Uterus (tissue), 2 donors: ENCODE results near the gene FGF21.

Experiments
- CTCF ChIP-seq, 4 experiments: fragments of 200-600 bp in 2 of 4; fragments of 450-650 bp in 2 of 4; sonication (generic) in 2 of 4; IDR thresholded peaks; one replicate each; pipeline ENCODE4 v1.5.1; 2016 to 2019; ENCODE audit warnings: antibody characterized with exemption in 4 of 4, mild to moderate bottlenecking in 2 of 4, moderate library complexity in 1 of 4
- POLR2A ChIP-seq, 2 donors: fragments of 450-650 bp; IDR thresholded peaks; one replicate each; pipeline ENCODE4 v1.6.1; 2016; ENCODE audit warnings: antibody characterized with exemption in 2 of 2, mild to moderate bottlenecking in 1 of 2, moderate library complexity in 1 of 2

DNA sequence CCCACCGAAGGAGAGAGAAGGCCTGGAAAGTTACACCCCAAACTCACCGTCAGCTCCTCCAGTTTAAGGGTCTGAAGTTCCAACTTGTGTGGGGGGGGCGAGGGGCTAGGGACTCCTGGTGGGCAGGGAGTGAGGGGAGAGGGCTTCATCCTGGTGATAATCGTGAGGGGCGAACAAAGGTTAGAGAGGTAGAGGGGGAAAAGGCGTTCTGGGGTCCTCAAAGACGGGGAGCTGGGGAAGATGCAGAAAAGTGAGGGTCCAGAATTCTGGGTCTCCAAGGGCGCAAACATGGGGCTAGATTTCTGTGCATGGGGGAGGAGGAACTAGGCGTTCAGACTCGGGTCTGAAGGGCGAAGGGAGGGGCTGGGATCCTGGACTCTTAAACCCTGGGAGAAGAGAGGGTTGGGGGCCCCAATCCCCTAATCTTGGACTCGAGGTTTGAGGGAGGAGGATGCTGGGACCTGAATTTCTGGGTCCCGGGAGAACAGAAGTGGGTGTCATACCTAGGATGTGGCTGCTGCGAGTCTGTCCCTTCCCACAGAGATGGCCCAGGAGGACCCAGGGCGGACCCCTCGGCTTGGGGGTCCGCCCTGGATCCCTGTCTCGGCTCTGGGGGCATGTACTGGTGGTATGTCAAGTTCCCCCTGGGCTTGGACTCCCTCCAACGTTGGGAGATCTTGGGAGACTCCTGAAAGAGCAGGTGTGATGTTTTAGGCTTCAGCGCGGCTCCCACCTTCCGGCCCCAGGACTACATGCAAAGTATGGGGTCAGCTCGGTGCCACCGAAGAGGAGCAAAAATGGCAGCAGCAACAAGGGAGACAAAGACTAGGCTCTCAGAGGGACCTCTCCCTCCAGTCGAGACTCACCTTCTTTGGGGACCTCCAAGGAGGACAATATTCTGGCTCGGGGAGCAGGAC is 40.3 kb upstream of the FGF21 start:
- TF ChIP-seq POLR2A (IDR thresholded peaks at IDR 0.05) (no peak), CTCF (IDR thresholded peaks at IDR 0.05) (no peak)
